Naive thymus-derived CD4-positive, alpha-beta T cell (primary cell): ENCODE measurements around the gene TCP11. TPM values are rescaled to one million over a fixed set of nuclear protein-coding genes. Genes with fewer than 3 reads are reported as not detected.

Source experiments
- ATAC-seq: fragments of 150-1000 bp; cut with Tn5 transposase; 2 replicates; pipeline ENCODE4 v1.10.0; 2021; ENCODE audit warnings: mild to moderate bottlenecking, moderate library complexity
- CTCF ChIA-PET: fragments of 350-600 bp; sonication (Branson Sonifier 250); formaldehyde crosslinking; loops from one replicate; lab custom pipeline; 2021; ENCODE audit warnings: antibody characterized with exemption; lab: Charles Lee
- POLR2A ChIA-PET: fragments of 350-600 bp; sonication (Branson Sonifier 250); formaldehyde crosslinking; loops from one replicate; lab custom pipeline; 2021; ENCODE audit warnings: antibody characterized with exemption, inconsistent platforms; lab: Charles Lee
- DNase-seq, 9 donors: peaks; one replicate each; pipeline versions ENCODE4 v3.0.0 to v3.0.0-alpha.2; 2020 to 2022; ENCODE audit warnings: mixed read lengths in 1 of 9
- H3K27ac ChIP-seq: one replicate; pipeline ENCODE4 v1.7.0; 2013; ENCODE audit warnings: mild to moderate bottlenecking, low read depth, low read length, moderate library complexity
- H3K27me3 ChIP-seq, 2 donors: one replicate each; pipeline ENCODE4 v1.7.0; 2013; ENCODE audit warnings: low read length in 2 of 2, mild to moderate bottlenecking in 2 of 2, moderate library complexity in 2 of 2; ENCODE audit not compliant: control insufficient read depth in 2 of 2, insufficient read depth in 2 of 2
- H3K36me3 ChIP-seq, 3 experiments: 1 replicate in 2 of 3; 2 replicates in 1 of 3; pipeline ENCODE4 v1.7.0; 2013; ENCODE audit warnings: low read length in 3 of 3, mild to moderate bottlenecking in 3 of 3, moderate library complexity in 1 of 3; ENCODE audit not compliant: insufficient read depth in 3 of 3, control insufficient read depth in 2 of 3
- H3K4me1 ChIP-seq, 2 donors: one replicate each; pipeline ENCODE4 v1.7.0; 2013; ENCODE audit warnings: low read length in 2 of 2, mild to moderate bottlenecking in 2 of 2, moderate library complexity in 1 of 2; ENCODE audit not compliant: control insufficient read depth in 2 of 2, insufficient read depth in 2 of 2
- H3K4me3 ChIP-seq: 2 replicates; pipeline ENCODE4 v1.7.0; 2013; ENCODE audit warnings: mild to moderate bottlenecking, low read length
- H3K9me3 ChIP-seq, 3 experiments: 1 replicate in 2 of 3; 2 replicates in 1 of 3; pipeline ENCODE4 v1.7.0; 2013; ENCODE audit warnings: low read length in 3 of 3; ENCODE audit not compliant: control insufficient read depth in 2 of 3
- H3K27ac Mint-ChIP-seq, 9 donors: one replicate each; pipeline ENCODE4 v1.8.0; 2020 to 2022; ENCODE audit warnings: mixed read lengths in 9 of 9, mild to moderate bottlenecking in 8 of 9, moderate library complexity in 5 of 9, inconsistent platforms in 2 of 9
- H3K27me3 Mint-ChIP-seq, 5 donors: one replicate each; pipeline ENCODE4 v1.8.0; 2021 to 2022; ENCODE audit warnings: mixed read lengths in 5 of 5, mild to moderate bottlenecking in 1 of 5
- H3K36me3 Mint-ChIP-seq, 5 donors: one replicate each; pipeline ENCODE4 v1.8.0; 2020 to 2022; ENCODE audit warnings: mixed read lengths in 5 of 5, mild to moderate bottlenecking in 3 of 5, inconsistent platforms in 1 of 5
- H3K4me1 Mint-ChIP-seq, 7 donors: one replicate each; pipeline ENCODE4 v1.8.0; 2020 to 2022; ENCODE audit warnings: mixed read lengths in 7 of 7, mild to moderate bottlenecking in 3 of 7, inconsistent platforms in 1 of 7
- H3K4me3 Mint-ChIP-seq, 10 donors: one replicate each; pipeline ENCODE4 v1.8.0; 2020 to 2022; ENCODE audit warnings: mild to moderate bottlenecking in 10 of 10, mixed read lengths in 10 of 10, moderate library complexity in 6 of 10, inconsistent platforms in 2 of 10
- H3K9me3 Mint-ChIP-seq, 11 donors: one replicate each; pipeline ENCODE4 v1.8.0; 2020 to 2022; ENCODE audit warnings: mixed read lengths in 11 of 11, mild to moderate bottlenecking in 4 of 11, inconsistent platforms in 1 of 11, moderate library complexity in 1 of 11
- intact Hi-C, 2 donors: fragments of 100-400 bp; cut with micrococcal nuclease; formaldehyde crosslinking; loops; one replicate each; pipeline ENCODE4 v1.15.1; 2023
- polyA plus RNA-seq, 2 donors: library from polyadenylated mRNA; unstranded; fragments of 300-500 nt; fragmentation: Illumina TruSeq; gene quantifications; one replicate each; pipeline ENCODE4 v1.2.3, GENCODE V29; 2021
- total RNA-seq, 6 experiments: library from RNA in 5 of 6; stranded (reverse) in 5 of 6; gene quantifications; 1 replicate in 5 of 6; 2 replicates in 1 of 6; pipeline ENCODE4 v1.2.3 and lab custom pipeline; 2021 to 2026

TCP11 gene
- total and polyA plus RNA-seq, 7 experiments from 2014 or later: not detected

GRCh38 chr6:35086636-35087360 lies 54.3 kb downstream of the TCP11 start:
- CTCF ChIA-PET: no interaction called here
- DNase-seq (no peak), ATAC-seq (peak; percentile 17)
- H3K27me3 ChIP-seq: no peaks in the 10 kb centered on the region
- H3K27me3 Mint-ChIP-seq: no peaks in the 10 kb centered on the region
- POLR2A ChIA-PET: no interaction called here
- H3K4me1 Mint-ChIP-seq: peaks cover 0 to 2% (median 0%) of the 10 kb centered on the region in 7 donors
- H3K9me3 ChIP-seq: no peaks in the 10 kb centered on the region
- H3K9me3 Mint-ChIP-seq: no peaks in the 10 kb centered on the region
- no peak overlapping the region for H3K4me3 ChIP-seq
- no peak overlapping the region for H3K27ac ChIP-seq
- no peaks in the 10 kb centered on the region for H3K4me1 ChIP-seq
- intact Hi-C loops: no loop called here
- H3K4me3 Mint-ChIP-seq: no peak overlapping the region
- peaks cover 0 to 78% (median 4%) of the 10 kb centered on the region in 3 experiments for H3K36me3 ChIP-seq
- peaks cover 0 to 49% (median 15%) of the 10 kb centered on the region in 5 donors for H3K36me3 Mint-ChIP-seq
- peak overlapping the region in 1 of 9 donors; percentile 65 for H3K27ac Mint-ChIP-seq

- POLR2A ChIA-PET: no interaction called here
- Mint-ChIP-seq H3K4me1 (peaks cover 0 to 4% (median 0%) of the 10 kb centered on the region in 7 donors), H3K4me3 (no peak overlapping the region), H3K9me3 (no peaks in the 10 kb centered on the region), H3K36me3 (peaks cover 0 to 51% (median 21%) of the 10 kb centered on the region in 5 donors), H3K27me3 (no peaks in the 10 kb centered on the region), H3K27ac (peak overlapping the region in 2 of 9 donors; percentile 65 to 67)
- Histone ChIP-seq H3K4me3 (no peak overlapping the region), H3K4me1 (no peaks in the 10 kb centered on the region), H3K27ac (no peak overlapping the region), H3K27me3 (no peaks in the 10 kb centered on the region), H3K9me3 (no peaks in the 10 kb centered on the region), H3K36me3 (peaks cover 0 to 83% (median 4%) of the 10 kb centered on the region in 3 experiments)
- intact Hi-C loops: no loop called here
- CTCF ChIA-PET: interaction anchor here (0.8 kb wide), 1 partner anchor 1202 kb away, joined by 5 read pairs; no protein-coding TSS in a partner anchor
- DNase-seq: no peak
- ATAC-seq: no peak
These were observed 54.9 kb downstream of the TCP11 start for GRCh38 chr6:35086282-35086632.

- H3K4me1 ChIP-seq: no peaks in the 10 kb centered on the region
- intact Hi-C loops: no loop called here
- H3K4me3 Mint-ChIP-seq: no peak overlapping the region
- peaks cover 0 to 4% (median 0%) of the 10 kb centered on the region in 7 donors for H3K4me1 Mint-ChIP-seq
- no peak overlapping the region for H3K4me3 ChIP-seq
- no peaks in the 10 kb centered on the region for H3K9me3 Mint-ChIP-seq
- POLR2A ChIA-PET: interaction anchor here (0.5 kb wide), 1 partner anchor 171 kb away, joined by 4 read pairs; no protein-coding TSS in a partner anchor
- ATAC-seq (no peak), DNase-seq (no peak)
- H3K27me3 ChIP-seq: no peaks in the 10 kb centered on the region
- H3K36me3 Mint-ChIP-seq: peaks cover 0 to 50% (median 20%) of the 10 kb centered on the region in 5 donors
- H3K27ac Mint-ChIP-seq: no peak overlapping the region
- no peaks in the 10 kb centered on the region for H3K9me3 ChIP-seq
- H3K27ac ChIP-seq: no peak overlapping the region
- H3K36me3 ChIP-seq: peaks cover 0 to 89% (median 4%) of the 10 kb centered on the region in 3 experiments
- CTCF ChIA-PET: interaction anchor here (0.8 kb wide), 1 partner anchor 1202 kb away, joined by 5 read pairs; no protein-coding TSS in a partner anchor
- no peaks in the 10 kb centered on the region for H3K27me3 Mint-ChIP-seq
These were observed 55.5 kb downstream of the TCP11 start for GRCh38 chr6:35085359-35086281.

- peaks cover 0 to 90% (median under 1%) of the 10 kb centered on the region in 3 experiments for H3K36me3 ChIP-seq
- H3K9me3 ChIP-seq: no peaks in the 10 kb centered on the region
- POLR2A ChIA-PET: interaction anchor here (0.5 to 0.7 kb wide), 2 partner anchors 126 to 172 kb away, joined by 4 to 5 read pairs; no protein-coding TSS in a partner anchor
- intact Hi-C loops: no loop called here
- H3K27me3 ChIP-seq: no peaks in the 10 kb centered on the region
- no peak overlapping the region for H3K4me3 Mint-ChIP-seq
- H3K27ac ChIP-seq: no peak overlapping the region
- H3K36me3 Mint-ChIP-seq: peaks cover 0 to 58% (median 26%) of the 10 kb centered on the region in 5 donors
- no peaks in the 10 kb centered on the region for H3K4me1 ChIP-seq
- no peak for DNase-seq
- no peak for ATAC-seq
- H3K27me3 Mint-ChIP-seq: no peaks in the 10 kb centered on the region
- H3K4me1 Mint-ChIP-seq: peaks cover 0 to 4% (median 0%) of the 10 kb centered on the region in 7 donors
- no peak overlapping the region for H3K27ac Mint-ChIP-seq
- no peak overlapping the region for H3K4me3 ChIP-seq
- CTCF ChIA-PET: no interaction called here
- H3K9me3 Mint-ChIP-seq: no peaks in the 10 kb centered on the region
These were observed 56.5 kb downstream of the TCP11 start for GRCh38 chr6:35084511-35085203.

GRCh38 chr6:35084041-35084491 lies 57.1 kb downstream of the TCP11 start:
- H3K4me3 ChIP-seq: no peak overlapping the region
- Mint-ChIP-seq H3K9me3 (no peaks in the 10 kb centered on the region), H3K36me3 (peaks cover 0 to 60% (median 27%) of the 10 kb centered on the region in 5 donors), H3K27me3 (no peaks in the 10 kb centered on the region), H3K27ac (no peak overlapping the region), H3K4me3 (no peak overlapping the region), H3K4me1 (peaks cover 0 to 4% (median 0%) of the 10 kb centered on the region in 7 donors)
- DNase-seq (no peak), ATAC-seq (no peak)
- no peak overlapping the region for H3K27ac ChIP-seq
- intact Hi-C loops: no loop called here
- POLR2A ChIA-PET: interaction anchor here (0.7 kb wide), 1 partner anchor 126 kb away, joined by 5 read pairs; no protein-coding TSS in a partner anchor
- CTCF ChIA-PET: interaction anchor here (1.1 kb wide), 1 partner anchor 9 kb away, joined by 4 read pairs; no protein-coding TSS in a partner anchor
- H3K36me3 ChIP-seq: peaks cover 0 to 90% (median 0%) of the 10 kb centered on the region in 3 experiments
- H3K9me3 ChIP-seq: no peaks in the 10 kb centered on the region
- H3K27me3 ChIP-seq: no peaks in the 10 kb centered on the region
- no peaks in the 10 kb centered on the region for H3K4me1 ChIP-seq

- ChIA-PET CTCF (interaction anchor here (1.1 kb wide), 1 partner anchor 10 kb away, joined by 4 read pairs; no protein-coding TSS in a partner anchor), POLR2A (no interaction called here)
- Histone ChIP-seq H3K4me3 (no peak overlapping the region), H3K27me3 (no peaks in the 10 kb centered on the region), H3K4me1 (no peaks in the 10 kb centered on the region), H3K36me3 (peaks cover 0 to 90% (median 0%) of the 10 kb centered on the region in 3 experiments), H3K9me3 (no peaks in the 10 kb centered on the region), H3K27ac (no peak overlapping the region)
- Mint-ChIP-seq H3K4me3 (no peak overlapping the region), H3K4me1 (peaks cover 0 to 4% (median 0%) of the 10 kb centered on the region in 7 donors), H3K36me3 (peaks cover 0 to 55% (median 27%) of the 10 kb centered on the region in 5 donors), H3K9me3 (no peaks in the 10 kb centered on the region), H3K27me3 (no peaks in the 10 kb centered on the region), H3K27ac (no peak overlapping the region)
- DNase-seq (no peak), ATAC-seq (no peak)
- intact Hi-C loops: no loop called here
These were observed 57.6 kb downstream of the TCP11 start for GRCh38 chr6:35083507-35083906.
